Astrocyte of the spinal cord (primary cell): ENCODE data around the gene FUOM.

Experiments used
- DNase-seq: peaks from one replicate; pipeline ENCODE4 v3.0.0; 2011; ENCODE audit warnings: low read depth, low spot score
- H3K4me3 ChIP-seq: 2 replicates; pipeline ENCODE4 v1.5.1; 2011; ENCODE audit warnings: low read depth, mild to moderate bottlenecking, low read length, moderate library complexity
- CTCF ChIP-seq: IDR thresholded peaks from 2 replicates; pipeline ENCODE4 v1.5.1; 2012; ENCODE audit warnings: low read depth, mild to moderate bottlenecking, low read length, inconsistent platforms
- in situ Hi-C: cut with HindIII; loops from 2 replicates; pipeline ENCODE4 v1.10.0; 2017; ENCODE audit warnings: low sequenced_read_pairs

FUOM gene

GRCh38 chr10:133357285-133358161, at the start of gene FUOM:
TSS of gene FUOM (minus strand) at chr10:133358019. CDS start at chr10:133358007, 12 bp downstream.
- in situ Hi-C loops = no loop called here
- no peak for TF ChIP-seq CTCF
- H3K4me3 ChIP-seq = peak within 1 kb of the TSS; percentile 49
- DNase-seq = peak; percentile 50

- peak; percentile 8 for DNase-seq
- TF ChIP-seq CTCF = no peak
- in situ Hi-C loops = no loop called here
These were observed 48.2 kb upstream of the FUOM start for GRCh38 chr10:133405844-133406527.

GRCh38 chr10:133405272-133405671, 47.5 kb upstream of the FUOM start:
- in situ Hi-C loops = no loop called here
- no peak for TF ChIP-seq CTCF
- H3K4me3 ChIP-seq = no peak overlapping the region
- DNase-seq = no peak

More at GRCh38 chr10:133405844-133406527, 48.2 kb upstream of the FUOM start:
- H3K4me3 ChIP-seq = no peak overlapping the region

GRCh38 chr10:133403784-133404183, 46.0 kb upstream of the FUOM start:
- no peak for DNase-seq

GRCh38 chr10:133403359-133403758, 45.5 kb upstream of the FUOM start:
- no peak for TF ChIP-seq CTCF
- in situ Hi-C loops = no loop called here
- DNase-seq = no peak
- no peak overlapping the region for H3K4me3 ChIP-seq

More at GRCh38 chr10:133403784-133404183, 46.0 kb upstream of the FUOM start:
- no peak for TF ChIP-seq CTCF
- in situ Hi-C loops = no loop called here
- no peak overlapping the region for H3K4me3 ChIP-seq

GRCh38 chr10:133401981-133402725, 44.3 kb upstream of the FUOM start:
- H3K4me3 ChIP-seq = no peak overlapping the region
- in situ Hi-C loops = no loop called here
- DNase-seq = no peak
- no peak for TF ChIP-seq CTCF
